K562 (cell line): ENCODE measurements around the gene HSF5. TPM values are rescaled to one million over a fixed set of nuclear protein-coding genes. Genes with fewer than 3 reads are reported as not detected.

Source experiments
- BHLHE40 ChIP-seq: IDR thresholded peaks from 2 replicates; pipeline ENCODE4 v1.6.1; 2011; ENCODE audit warnings: low read length, improper control_type of control experiment
- CREM ChIP-seq: IDR thresholded peaks from 2 replicates; pipeline ENCODE4 v1.6.1; 2014; ENCODE audit warnings: antibody characterized with exemption, low read depth
- CXXC5 ChIP-seq: fragments of 250-450 bp; sonication (Bioruptor Pico); IDR thresholded peaks from 2 replicates; pipeline ENCODE4 v1.8.0; 2022; ENCODE audit warnings: inconsistent platforms, mild to moderate bottlenecking, moderate library complexity
- FIP1L1 ChIP-seq: fragments of 200-400 bp; formaldehyde crosslinking; IDR thresholded peaks from 2 replicates; pipeline ENCODE4 v1.6.1; 2018; ENCODE audit warnings: mild to moderate bottlenecking, low read depth, low read length; ENCODE audit not compliant: poor library complexity, severe bottlenecking
- FOXJ2 ChIP-seq: fragments of 200-800 bp; sonication (Bioruptor generic); IDR thresholded peaks from 2 replicates; pipeline ENCODE4 v1.6.1; 2016; ENCODE audit warnings: missing genetic modification characterization, missing compliant biosample characterization
- GABPB1 ChIP-seq: sonication (generic); formaldehyde crosslinking; IDR thresholded peaks from 2 replicates; pipeline ENCODE4 v1.8.0; 2022; ENCODE audit warnings: mild to moderate bottlenecking, missing genetic modification reagents
- GABPB2 ChIP-seq: fragments of 250-450 bp; sonication (Bioruptor Pico); conservative IDR thresholded peaks from 2 replicates; pipeline ENCODE4 v1.5.1; 2021; ENCODE audit warnings: mild to moderate bottlenecking
- HIVEP1 ChIP-seq: fragments of 250-450 bp; sonication (Bioruptor Pico); IDR thresholded peaks from 2 replicates; pipeline ENCODE4 v1.4.0; 2020; ENCODE audit warnings: mild to moderate bottlenecking
- HMG20A ChIP-seq: fragments of 450-650 bp; formaldehyde crosslinking; conservative IDR thresholded peaks from 2 replicates; pipeline ENCODE4 v1.4.0; 2020; ENCODE audit warnings: mild to moderate bottlenecking, mixed read lengths
- IFI16 ChIP-seq: fragments of 250-450 bp; sonication (Bioruptor Pico); IDR thresholded peaks from 2 replicates; pipeline ENCODE4 v2.1.2; 2022; ENCODE audit warnings: mild to moderate bottlenecking, inconsistent platforms
- MAZ ChIP-seq, 2 experiments: fragments of 450-650 bp in 1 of 2; sonication (generic) in 1 of 2; formaldehyde crosslinking; IDR thresholded peaks in 1 of 2; conservative IDR thresholded peaks in 1 of 2; 2 replicates each; pipeline versions ENCODE4 v1.4.0 to v1.5.0; 2020; ENCODE audit warnings: mild to moderate bottlenecking in 1 of 2, missing genetic modification reagents in 1 of 2
- NFE2 ChIP-seq: IDR thresholded peaks from 2 replicates; pipeline ENCODE4 v1.6.1; 2014; ENCODE audit warnings: antibody characterized with exemption, low read depth
- RB1 ChIP-seq: fragments of 450-650 bp; IDR thresholded peaks from 2 replicates; pipeline ENCODE4 v1.6.1; 2017; ENCODE audit warnings: low read depth, mild to moderate bottlenecking
- SMARCA4 ChIP-seq: fragments of 450-650 bp; IDR thresholded peaks from 2 replicates; pipeline ENCODE4 v1.6.1; 2016
- SMC3 ChIP-seq: conservative IDR thresholded peaks from 2 replicates; pipeline ENCODE4 v1.6.1; 2011; ENCODE audit warnings: low read depth, low read length, improper control_type of control experiment; ENCODE audit not compliant: insufficient read depth
- SRSF1 ChIP-seq: fragments of 200-400 bp; formaldehyde crosslinking; IDR thresholded peaks from 2 replicates; pipeline ENCODE4 v1.6.1; 2017; ENCODE audit warnings: mild to moderate bottlenecking, low read depth, low read length, moderate library complexity
- ZNF140 ChIP-seq: fragments of 250-450 bp; sonication (Bioruptor Pico); IDR thresholded peaks from 2 replicates; pipeline ENCODE4 v1.8.0; 2021; ENCODE audit warnings: moderate library complexity, mild to moderate bottlenecking, inconsistent platforms
- polyA plus RNA-seq, 8 experiments: library from polyadenylated mRNA; depleted of rRNA in 4 of 8; stranded (reverse) in 5 of 8; unstranded in 3 of 8; fragments of >200 nt; fragmentation: Nextera tagmentation in 2 of 8; fragmentation: Illumina TruSeq in 1 of 8; extraction: Ambion mirVana in 2 of 8; extraction: Trizol in 1 of 8; gene quantifications; 2 replicates each; pipeline versions ENCODE4 v1.2.1 to v1.2.3, GENCODE V29; 2011 to 2014; ENCODE audit warnings: inconsistent platforms in 1 of 8, missing spikeins in 1 of 8
- total RNA-seq, 7 experiments: library from RNA; depleted of rRNA in 6 of 7; stranded (reverse); fragments of >200 nt in 6 of 7; fragmentation: Illumina TruSeq in 2 of 7; extraction: Trizol in 2 of 7; gene quantifications; 2 replicates each; pipeline versions ENCODE4 v1.2.1 to v1.2.3, GENCODE V29; 2011 to 2021; ENCODE audit warnings: low replicate concordance in 1 of 7
- TF ChIP-seq, protein P1 (sequence below), 2 experiments: fragments of 200-800 bp in 1 of 2; sonication (Bioruptor generic) in 1 of 2; sonication (generic) in 1 of 2; formaldehyde crosslinking in 1 of 2; IDR thresholded peaks in 1 of 2; conservative IDR thresholded peaks in 1 of 2; 2 replicates each; pipeline versions ENCODE4 v1.5.0 to v1.6.1; 2016 to 2020; ENCODE audit warnings: missing compliant biosample characterization in 1 of 2, missing genetic modification characterization in 1 of 2, missing genetic modification reagents in 1 of 2
- TF ChIP-seq, protein P2 (sequence below): fragments of 450-650 bp; conservative IDR thresholded peaks from 2 replicates; pipeline ENCODE4 v1.6.1; 2016; ENCODE audit warnings: missing genetic modification characterization, low read depth, mild to moderate bottlenecking, missing compliant biosample characterization, moderate library complexity
- TF ChIP-seq, protein P3 (sequence below): sonication (generic); formaldehyde crosslinking; IDR thresholded peaks from 2 replicates; pipeline ENCODE4 v1.8.0; 2023; ENCODE audit warnings: missing genetic modification reagents, mild to moderate bottlenecking, borderline replicate concordance

HSF5 gene
- total and polyA plus RNA-seq, 9 of the 15 experiments (the other 6 are each of a cell fraction or from before 2014, with no cell fraction given): 0.04 TPM; not detected in 8

DNA sequence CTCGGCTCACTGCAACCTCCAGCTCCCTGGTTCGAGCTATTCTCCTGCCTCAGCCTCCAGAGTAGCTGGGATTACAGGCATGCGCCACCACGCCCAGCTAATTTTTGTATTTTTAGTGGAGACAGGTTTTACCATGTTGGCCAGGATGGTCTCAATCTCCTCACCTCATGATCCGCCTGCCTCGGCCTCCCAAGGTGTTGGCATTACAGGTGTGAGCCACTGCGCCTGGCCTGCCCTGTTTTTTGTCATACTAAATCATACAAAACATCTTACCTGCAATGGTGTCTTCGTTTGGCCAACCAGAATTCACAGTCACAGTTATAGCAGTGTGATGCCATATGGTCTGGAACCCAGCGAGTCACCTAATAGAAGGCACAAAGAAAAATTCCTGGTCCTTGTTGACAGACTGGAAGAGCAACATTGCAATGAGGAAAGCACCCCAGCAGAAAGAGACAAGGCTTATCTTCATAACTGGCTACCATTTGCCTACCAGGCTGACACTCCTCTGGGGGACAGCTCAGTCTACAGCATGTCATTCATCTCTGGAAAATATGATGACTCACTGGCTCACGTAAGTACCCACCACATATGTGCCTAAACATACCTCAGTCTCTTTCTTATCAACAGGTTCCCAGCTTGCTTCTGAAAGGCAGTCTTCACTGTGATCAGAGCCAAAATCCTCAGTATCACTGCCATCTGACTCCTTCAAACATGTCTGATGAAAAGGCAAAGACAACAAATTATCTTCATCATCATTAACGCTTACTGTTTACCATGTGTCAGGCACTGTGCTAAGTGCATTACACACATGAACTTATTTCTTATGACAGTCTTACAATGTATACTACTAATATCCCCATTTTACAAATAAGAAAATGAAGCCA lies 4.3 kb upstream of the HSF5 start (continued):
- TF ChIP-seq SRSF1 (no peak), BHLHE40 (peak; percentile 68), SMARCA4 (peak; percentile 99), SMC3 (no peak), GABPB1 (CRISPR knock-in tag) (0 out of 2 replicates have a peak, but pooled peaks have one; percentile 31), RB1 (peak; percentile 25; the same call in 1 of the 2 replicates), FOXJ2 (tag) (no peak), MAZ (CRISPR knock-in tag; conservative IDR thresholded peaks at IDR 0.05 in 1 of 2, IDR thresholded peaks at IDR 0.05 in 1 of 2) (peak in 1 of 2 experiments; percentile 25; a peak in 1 of 4 replicates), HIVEP1 (CRISPR knock-in tag) (no peak), ZNF140 (CRISPR knock-in tag) (no peak), CREM (peak; percentile 92), HMG20A (CRISPR knock-in tag) (no peak), IFI16 (CRISPR knock-in tag) (no peak), CXXC5 (CRISPR knock-in tag) (peak; percentile 89), NFE2 (peak; percentile 99), FIP1L1 (no peak), GABPB2 (CRISPR knock-in tag) (no peak)
- TF ChIP-seq, protein P1, sequence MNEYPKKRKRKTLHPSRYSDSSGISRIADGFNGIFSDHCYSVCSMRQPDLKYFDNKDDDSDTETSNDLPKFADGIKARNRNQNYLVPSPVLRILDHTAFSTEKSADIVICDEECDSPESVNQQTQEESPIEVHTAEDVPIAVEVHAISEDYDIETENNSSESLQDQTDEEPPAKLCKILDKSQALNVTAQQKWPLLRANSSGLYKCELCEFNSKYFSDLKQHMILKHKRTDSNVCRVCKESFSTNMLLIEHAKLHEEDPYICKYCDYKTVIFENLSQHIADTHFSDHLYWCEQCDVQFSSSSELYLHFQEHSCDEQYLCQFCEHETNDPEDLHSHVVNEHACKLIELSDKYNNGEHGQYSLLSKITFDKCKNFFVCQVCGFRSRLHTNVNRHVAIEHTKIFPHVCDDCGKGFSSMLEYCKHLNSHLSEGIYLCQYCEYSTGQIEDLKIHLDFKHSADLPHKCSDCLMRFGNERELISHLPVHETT (CRISPR knock-in tag; conservative IDR thresholded peaks at IDR 0.05 in 1 of 2, IDR thresholded peaks at IDR 0.05 in 1 of 2): peak in 1 of 2 experiments; percentile 82; a peak in 2 of 4 replicates
- TF ChIP-seq, protein P2, sequence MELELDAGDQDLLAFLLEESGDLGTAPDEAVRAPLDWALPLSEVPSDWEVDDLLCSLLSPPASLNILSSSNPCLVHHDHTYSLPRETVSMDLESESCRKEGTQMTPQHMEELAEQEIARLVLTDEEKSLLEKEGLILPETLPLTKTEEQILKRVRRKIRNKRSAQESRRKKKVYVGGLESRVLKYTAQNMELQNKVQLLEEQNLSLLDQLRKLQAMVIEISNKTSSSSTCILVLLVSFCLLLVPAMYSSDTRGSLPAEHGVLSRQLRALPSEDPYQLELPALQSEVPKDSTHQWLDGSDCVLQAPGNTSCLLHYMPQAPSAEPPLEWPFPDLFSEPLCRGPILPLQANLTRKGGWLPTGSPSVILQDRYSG: 0 out of 2 replicates have a peak, but pooled peaks have one; percentile 62
- TF ChIP-seq, protein P3, sequence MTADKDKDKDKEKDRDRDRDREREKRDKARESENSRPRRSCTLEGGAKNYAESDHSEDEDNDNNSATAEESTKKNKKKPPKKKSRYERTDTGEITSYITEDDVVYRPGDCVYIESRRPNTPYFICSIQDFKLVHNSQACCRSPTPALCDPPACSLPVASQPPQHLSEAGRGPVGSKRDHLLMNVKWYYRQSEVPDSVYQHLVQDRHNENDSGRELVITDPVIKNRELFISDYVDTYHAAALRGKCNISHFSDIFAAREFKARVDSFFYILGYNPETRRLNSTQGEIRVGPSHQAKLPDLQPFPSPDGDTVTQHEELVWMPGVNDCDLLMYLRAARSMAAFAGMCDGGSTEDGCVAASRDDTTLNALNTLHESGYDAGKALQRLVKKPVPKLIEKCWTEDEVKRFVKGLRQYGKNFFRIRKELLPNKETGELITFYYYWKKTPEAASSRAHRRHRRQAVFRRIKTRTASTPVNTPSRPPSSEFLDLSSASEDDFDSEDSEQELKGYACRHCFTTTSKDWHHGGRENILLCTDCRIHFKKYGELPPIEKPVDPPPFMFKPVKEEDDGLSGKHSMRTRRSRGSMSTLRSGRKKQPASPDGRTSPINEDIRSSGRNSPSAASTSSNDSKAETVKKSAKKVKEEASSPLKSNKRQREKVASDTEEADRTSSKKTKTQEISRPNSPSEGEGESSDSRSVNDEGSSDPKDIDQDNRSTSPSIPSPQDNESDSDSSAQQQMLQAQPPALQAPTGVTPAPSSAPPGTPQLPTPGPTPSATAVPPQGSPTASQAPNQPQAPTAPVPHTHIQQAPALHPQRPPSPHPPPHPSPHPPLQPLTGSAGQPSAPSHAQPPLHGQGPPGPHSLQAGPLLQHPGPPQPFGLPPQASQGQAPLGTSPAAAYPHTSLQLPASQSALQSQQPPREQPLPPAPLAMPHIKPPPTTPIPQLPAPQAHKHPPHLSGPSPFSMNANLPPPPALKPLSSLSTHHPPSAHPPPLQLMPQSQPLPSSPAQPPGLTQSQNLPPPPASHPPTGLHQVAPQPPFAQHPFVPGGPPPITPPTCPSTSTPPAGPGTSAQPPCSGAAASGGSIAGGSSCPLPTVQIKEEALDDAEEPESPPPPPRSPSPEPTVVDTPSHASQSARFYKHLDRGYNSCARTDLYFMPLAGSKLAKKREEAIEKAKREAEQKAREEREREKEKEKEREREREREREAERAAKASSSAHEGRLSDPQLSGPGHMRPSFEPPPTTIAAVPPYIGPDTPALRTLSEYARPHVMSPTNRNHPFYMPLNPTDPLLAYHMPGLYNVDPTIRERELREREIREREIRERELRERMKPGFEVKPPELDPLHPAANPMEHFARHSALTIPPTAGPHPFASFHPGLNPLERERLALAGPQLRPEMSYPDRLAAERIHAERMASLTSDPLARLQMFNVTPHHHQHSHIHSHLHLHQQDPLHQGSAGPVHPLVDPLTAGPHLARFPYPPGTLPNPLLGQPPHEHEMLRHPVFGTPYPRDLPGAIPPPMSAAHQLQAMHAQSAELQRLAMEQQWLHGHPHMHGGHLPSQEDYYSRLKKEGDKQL: no peak
